NCI-H2227 treated with DMSO at 0.1 percent for 48 hours (cell line): ENCODE data around the gene SLC15A5.

Source experiments
- DNase-seq: peaks from one replicate; lab custom pipeline; 2025; lab: John Stamatoyannopoulos, UW

The SLC15A5 gene

DNA sequence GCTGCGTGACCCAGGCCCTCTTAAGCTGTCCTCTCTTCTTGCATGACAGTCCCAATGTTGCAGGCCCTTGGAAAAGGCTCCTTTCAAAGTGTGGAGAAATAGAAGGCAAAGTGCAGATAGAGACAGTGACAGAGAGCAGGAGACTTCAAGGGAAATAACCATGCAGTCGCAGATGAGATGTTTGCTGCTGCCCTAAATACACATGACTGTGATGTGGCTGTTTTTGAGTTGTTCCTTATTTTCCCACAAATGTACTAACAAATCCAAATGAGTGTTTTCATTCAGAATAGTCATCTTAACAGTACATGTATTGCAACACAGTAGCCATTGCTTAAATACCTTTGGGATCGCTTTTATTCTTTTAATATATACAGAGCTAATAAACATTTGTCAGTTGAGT lies 101.6 kb downstream of the SLC15A5 start:
- no peak for DNase-seq

DNA sequence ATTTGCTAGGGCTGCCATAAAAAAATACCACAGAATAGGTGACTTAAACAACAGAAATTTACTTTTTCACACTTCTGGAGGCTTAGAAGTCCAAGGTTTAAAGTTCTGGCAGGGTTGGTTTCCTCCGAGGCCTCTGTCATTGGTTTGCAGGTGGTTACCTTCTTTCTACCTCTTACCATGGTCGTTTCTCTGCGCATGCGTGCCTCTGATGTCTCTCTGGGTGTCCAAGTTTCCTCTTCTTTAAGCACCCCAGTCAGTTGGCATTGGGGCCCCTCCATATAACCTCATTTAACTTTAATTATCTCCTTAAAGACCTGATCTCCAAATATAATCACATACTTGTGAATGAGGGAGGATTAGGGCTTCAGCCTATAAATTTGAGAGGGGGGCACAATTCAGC lies 103.2 kb downstream of the SLC15A5 start:
- DNase-seq: no peak

DNA sequence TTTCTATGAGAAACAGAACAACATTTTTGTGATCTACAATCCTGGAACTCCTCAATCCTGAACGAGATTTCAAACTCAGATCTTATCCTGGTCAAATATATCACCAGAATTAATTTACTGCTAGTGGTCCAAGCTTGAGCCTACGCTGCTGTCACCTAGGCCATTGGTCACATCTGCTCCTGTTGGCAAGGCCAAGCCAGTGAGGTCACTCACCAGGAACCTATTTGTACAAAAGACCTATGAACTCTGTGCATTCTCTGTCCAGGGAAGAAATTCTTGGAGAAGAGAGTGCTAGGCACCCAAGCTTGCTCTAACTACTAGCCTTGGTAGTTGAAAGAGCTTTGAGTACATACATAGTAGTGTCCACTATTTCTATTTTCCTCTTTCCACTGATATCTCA lies 106.1 kb downstream of the SLC15A5 start:
- no peak for DNase-seq

DNA sequence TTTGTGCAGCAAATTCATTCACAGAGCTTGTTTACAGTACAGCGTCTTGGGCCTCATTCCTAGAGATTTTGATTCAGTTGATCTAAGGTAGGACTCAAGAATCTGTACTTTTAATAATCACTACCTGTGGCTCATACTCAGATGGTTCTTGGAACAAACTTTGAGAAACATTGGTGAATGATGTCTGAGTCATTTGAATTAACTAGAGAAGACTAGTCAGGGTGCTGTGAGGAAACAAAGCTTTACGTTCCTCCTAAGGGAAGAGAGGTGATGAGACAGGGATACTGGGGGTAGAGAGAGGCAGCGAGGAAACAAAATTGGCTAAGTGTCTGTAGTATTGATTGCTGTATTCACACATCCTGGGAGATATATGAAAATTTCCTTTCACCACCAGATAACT lies 109.4 kb downstream of the SLC15A5 start:
- no peak for DNase-seq

DNA sequence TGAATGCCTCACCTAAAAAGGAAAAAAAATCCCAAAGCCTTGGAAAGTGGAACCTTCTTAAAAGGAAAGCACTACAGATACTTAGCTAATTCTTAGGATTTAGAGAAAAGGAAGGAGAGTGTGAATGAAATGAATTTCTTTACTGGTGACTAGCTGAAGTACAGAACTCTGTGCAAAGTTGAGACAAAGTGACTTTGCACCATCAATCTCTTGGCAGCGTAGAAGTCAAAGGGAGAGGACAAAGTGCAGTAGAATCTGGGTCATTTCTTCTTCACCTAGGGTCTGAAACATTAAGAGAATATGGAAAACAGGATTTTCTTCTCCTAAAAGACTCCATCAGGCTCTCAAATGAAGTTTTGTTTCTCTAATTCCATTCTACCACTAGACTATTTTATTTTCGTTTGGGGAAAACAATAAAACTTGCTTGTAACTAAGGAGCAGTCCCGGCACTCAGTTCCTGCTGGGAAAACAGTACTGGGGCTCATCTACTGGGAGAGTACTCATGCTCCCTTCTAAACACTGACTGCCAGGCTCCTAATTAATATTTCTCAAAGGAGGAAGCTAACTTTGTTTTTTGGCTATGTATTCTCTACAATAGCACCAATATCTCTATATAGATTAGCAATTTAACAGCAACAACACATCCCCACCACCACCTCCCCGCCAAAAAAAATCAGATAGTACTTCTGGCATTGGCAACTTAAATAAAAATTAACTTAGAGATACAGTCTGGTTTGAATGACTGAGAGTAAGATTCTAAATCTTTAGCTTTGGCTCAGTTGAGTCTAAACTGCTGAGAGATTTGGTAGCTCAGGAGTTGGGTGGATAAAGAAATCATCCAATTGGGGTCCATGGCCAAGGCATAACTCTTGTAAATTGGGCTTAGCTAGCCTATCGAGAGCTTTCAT lies 110.7 kb downstream of the SLC15A5 start:
- DNase-seq: no peak

DNA sequence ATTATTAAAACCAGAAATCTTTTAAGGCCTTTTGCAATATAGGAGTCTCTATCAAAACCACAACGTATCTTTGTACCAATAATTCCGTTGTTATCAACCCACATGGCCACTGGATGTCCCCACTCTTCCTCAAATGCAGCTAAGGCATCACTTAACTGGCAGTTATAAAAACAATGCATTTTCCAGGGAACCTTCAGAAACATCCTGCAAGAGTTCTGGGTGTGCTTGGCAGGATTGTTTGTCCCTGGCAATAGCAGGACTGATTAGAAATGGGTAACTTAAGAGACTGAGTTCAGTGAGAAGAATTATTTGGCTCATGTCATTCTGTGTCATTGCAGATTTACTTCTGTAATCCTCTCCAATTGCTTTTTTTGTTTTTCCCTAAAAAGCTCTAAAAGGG lies 112.0 kb downstream of the SLC15A5 start:
- peak; percentile 37 for DNase-seq

DNA sequence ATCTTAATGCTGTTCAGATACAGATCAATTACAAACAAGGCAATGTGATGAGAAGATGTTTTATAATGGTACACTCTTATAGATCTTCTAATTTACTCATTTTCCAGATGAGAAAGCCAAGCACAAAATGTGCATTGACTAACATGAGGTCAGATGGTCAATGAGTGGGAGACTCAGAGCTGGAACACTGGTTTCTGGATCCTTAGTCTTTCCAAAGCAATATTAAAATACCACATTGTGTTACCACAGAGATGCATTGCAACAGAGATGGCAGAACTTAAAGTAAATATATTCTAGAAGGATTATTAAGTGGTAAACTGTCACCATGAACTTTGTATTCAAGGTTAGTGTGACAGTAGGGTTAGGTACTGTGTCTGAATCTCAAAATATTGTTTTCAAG lies 113.6 kb downstream of the SLC15A5 start:
- no peak for DNase-seq

DNA sequence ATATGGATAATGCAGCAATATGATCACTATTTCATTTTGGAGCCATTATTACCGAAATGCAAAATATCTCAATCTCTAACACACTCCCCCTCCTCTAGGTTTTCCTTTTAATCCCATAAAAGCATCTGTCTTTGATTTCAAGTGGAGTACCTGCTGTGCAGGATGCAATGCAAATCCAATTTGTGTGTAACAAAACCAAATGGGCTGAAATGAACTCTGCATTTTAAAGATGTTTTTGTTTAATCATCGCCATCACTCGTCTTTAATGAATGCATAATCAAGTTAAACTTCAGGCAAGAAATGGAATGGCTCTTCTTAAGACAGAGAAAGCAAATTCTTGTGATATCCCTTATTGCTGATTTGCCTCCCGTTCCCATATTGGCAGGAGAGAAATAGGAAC lies 114.3 kb downstream of the SLC15A5 start:
- DNase-seq: no peak

DNA sequence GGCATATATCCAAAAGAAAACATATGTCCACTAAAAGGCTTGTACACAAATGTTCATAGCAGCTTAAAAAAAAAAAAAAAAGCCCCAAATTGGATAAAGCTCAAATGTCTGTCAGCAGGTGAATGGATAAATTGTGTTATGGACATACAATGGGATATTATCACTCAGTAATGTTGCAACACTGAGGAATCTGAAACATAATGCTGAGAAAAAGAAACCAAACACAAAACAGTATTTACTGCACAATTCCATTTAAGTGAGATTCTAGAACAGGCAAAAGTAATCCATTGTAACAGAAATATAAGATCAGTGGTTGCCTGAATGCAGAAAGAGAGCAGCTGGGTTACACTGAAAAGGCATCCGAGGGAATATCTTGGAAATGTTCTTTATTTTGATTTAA lies 117.9 kb downstream of the SLC15A5 start:
- DNase-seq: no peak

DNA sequence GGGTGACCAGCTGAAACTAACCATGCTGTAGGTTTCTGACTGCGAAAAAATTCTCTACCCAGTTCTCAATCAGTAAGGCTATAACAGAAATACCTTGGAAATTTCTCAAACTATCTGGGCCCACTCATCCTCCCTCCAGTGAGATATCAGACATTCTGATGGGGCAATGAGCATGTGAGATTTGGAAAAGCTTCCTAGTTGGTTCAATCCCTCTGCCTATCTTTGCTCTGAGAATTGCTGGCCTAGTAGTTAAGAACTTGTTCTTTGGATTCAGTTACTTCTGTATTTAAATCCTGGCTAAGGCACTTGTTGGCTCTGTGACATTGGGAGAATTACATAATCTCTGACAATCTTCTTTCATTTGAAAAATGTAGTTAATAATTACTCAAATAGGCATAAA lies 119.4 kb downstream of the SLC15A5 start:
- DNase-seq: no peak

DNA sequence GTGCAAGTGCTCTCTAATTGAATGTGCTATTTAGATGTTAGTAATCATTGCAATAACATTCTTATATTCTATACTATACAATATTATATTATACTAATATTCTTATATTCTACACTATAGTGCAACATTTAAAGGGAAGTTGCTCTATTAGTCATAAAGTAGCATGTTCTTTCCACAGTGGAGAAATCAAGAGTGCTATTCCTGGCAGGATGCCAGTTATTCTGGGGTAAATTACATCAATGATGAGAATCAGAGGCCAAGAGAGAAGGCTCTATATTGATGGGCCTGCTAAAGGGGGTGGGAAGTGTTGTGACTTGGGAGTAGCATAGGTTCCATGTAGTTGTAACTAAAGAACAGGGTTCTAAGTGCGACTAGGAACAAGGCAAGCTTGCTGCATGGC lies 121.5 kb downstream of the SLC15A5 start:
- no peak for DNase-seq

DNA sequence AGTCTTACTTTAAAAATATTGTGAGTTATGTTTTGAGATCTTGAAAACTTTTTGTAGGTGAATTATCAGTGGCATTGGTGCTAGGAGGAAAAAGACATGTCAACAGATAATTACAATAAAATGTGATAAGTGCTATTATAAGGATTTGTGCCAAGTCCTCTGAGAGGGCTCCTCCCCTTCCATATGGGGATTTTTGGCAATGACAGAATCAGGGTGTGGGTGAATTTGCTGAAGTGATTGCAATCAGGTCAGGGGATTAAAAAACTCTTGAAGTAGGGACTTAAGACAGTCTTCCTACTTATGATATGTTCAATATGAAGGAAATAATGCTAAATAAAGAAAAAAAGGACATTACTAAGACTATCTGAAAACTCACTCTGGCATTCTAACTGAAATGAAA lies 122.5 kb downstream of the SLC15A5 start:
- no peak for DNase-seq

DNA sequence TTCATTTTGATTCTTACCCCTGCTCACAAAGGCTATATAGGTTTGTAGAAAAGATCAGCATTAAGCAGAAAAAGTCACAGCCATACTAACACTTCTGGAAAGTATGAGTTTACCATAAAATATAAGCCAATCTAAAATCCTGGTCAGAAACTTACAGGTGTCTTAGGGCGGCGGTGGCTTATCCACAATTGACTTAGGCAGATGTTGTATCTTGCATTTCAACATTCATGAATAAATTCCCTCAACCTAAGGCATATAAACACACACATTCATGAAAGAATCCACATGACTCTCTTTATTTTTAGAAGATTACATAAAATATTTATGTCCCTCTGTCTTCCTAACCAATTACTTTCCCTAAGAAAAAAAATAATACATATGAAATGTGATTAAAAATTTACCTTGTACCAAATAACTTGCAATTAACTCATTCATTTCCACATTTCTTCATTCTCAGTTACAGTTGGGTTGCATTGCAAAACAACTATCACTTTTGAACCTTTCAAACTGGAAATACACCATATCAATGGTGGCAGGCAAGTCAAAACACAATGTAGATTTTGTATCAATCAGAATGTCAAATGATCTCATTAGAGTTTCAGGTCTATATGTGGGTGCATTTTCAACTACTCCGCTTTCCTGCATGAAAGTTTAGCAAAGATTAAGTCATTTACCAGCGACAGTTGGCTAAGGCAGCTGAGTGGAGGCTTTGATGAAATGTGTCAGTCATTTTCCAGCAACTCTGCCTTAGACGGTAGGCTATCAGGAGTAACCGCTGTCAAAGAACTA lies 124.4 kb downstream of the SLC15A5 start:
- no peak for DNase-seq

DNA sequence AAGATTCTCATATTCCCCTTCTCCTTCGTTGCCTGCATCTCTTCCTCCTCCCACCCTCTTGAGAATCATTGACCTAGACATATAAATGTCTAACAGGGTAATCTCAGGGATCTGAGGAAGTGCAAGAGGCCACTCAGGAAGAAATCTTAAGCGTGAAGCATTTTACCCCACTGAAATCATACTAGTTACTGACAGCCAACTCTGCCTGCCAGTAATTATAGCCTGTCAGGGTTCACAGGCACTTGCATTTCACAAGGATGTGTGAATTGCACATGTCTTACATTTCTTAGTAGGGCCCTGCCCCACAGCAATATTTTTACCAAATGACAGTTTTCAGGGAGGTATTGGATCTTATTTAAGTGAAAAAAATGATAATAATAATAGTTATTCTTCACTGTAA lies 127.2 kb downstream of the SLC15A5 start:
- DNase-seq: peak; percentile 61

DNA sequence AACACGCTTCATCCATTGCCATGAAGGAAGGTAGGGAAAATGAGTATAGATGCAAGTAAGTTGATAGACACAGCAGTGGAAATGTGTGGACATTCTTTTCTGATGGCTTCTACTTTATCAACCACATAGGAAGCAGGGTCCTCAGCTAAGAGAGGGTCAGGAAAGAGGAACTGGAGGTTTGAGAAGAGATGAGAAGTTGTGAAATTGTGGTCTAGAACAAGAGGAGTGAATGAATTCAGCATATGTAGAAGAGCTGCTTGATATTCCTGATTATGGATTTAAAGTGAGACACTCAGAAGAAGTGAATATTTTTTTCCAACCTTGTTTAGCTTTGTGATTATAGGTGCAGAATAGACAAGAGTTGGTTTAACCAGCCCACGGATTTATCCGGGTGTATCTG lies 128.5 kb downstream of the SLC15A5 start:
- no peak for DNase-seq
